ENCODE results near the gene RBM20.
"Not testable (repeated sequence)": the region's sequence is repeated elsewhere in the genome, so short reads cannot be mapped to it uniquely, and the experiment has no call there.

RBM20 gene

GRCh38 chr10:110865186-110865808, 221.2 kb downstream of the RBM20 start:
- H3K27ac ChIP-seq (ENCODE audit: low read length) = peak overlapping the region; percentile 6
- peaks cover 7% of the 10 kb centered on the region for H3K4me1 ChIP-seq (ENCODE audit: control insufficient read depth, insufficient read depth, low read length)
- H3K27me3 ChIP-seq (ENCODE audit: control insufficient read depth in 1 of 2, insufficient read depth in 2 of 2, low read length in 2 of 2) = no peaks in the 10 kb centered on the region
- no peak overlapping the region for H3K9ac ChIP-seq (ENCODE audit: low read length in 2 of 2)
- no peaks in the 10 kb centered on the region for H3K9me3 ChIP-seq (ENCODE audit: control insufficient read depth in 2 of 2, low read length in 2 of 2)
- H3K4me3 ChIP-seq (ENCODE audit: low read length in 2 of 2) = no peak overlapping the region
- H3K36me3 ChIP-seq (ENCODE audit: control insufficient read depth in 2 of 2, insufficient read depth in 2 of 2, low read length in 2 of 2) = no peaks in the 10 kb centered on the region

DNA sequence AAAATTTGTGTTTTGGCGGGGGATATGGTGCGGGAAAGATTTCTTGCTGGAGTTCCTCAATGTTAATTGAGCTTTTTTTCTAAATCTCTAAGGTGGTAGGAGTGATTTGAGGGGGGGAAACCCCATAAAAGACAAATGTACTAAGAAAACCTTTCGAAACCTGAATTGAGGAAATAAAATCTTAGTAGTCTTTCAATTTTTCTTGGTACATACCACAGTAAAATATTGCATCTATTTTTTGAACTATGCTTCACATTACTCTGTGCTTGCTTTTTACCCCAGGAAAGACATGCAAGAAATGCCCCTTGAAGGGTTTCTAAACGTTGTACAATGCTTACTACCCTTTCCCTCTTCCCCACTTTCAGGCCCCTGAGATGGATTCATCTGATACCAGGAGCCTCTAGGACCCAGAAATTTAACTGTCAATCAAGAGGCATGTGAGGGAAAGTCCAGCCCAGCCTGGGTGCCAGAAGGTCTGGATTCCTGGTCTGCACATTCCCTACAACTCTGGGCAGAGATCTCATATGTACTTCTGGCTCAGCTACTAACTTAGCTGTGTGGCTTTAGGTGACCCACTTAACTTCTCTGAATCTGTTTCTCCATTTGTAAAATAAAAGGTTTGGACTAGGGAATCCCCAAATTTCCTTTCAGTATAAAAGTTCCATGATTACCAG, 221.8 kb downstream of the RBM20 start:
- Histone ChIP-seq H3K36me3 (ENCODE audit: control insufficient read depth in 2 of 2, insufficient read depth in 2 of 2, low read length in 2 of 2) (no peaks in the 10 kb centered on the region), H3K4me3 (ENCODE audit: low read length in 2 of 2) (no peak overlapping the region), H3K27me3 (ENCODE audit: control insufficient read depth in 1 of 2, insufficient read depth in 2 of 2, low read length in 2 of 2) (no peaks in the 10 kb centered on the region), H3K27ac (ENCODE audit: low read length) (no peak overlapping the region), H3K9me3 (ENCODE audit: control insufficient read depth in 2 of 2, low read length in 2 of 2) (no peaks in the 10 kb centered on the region), H3K4me1 (ENCODE audit: control insufficient read depth, insufficient read depth, low read length) (peaks cover 11% of the 10 kb centered on the region), H3K9ac (ENCODE audit: low read length in 2 of 2) (no peak overlapping the region)

DNA sequence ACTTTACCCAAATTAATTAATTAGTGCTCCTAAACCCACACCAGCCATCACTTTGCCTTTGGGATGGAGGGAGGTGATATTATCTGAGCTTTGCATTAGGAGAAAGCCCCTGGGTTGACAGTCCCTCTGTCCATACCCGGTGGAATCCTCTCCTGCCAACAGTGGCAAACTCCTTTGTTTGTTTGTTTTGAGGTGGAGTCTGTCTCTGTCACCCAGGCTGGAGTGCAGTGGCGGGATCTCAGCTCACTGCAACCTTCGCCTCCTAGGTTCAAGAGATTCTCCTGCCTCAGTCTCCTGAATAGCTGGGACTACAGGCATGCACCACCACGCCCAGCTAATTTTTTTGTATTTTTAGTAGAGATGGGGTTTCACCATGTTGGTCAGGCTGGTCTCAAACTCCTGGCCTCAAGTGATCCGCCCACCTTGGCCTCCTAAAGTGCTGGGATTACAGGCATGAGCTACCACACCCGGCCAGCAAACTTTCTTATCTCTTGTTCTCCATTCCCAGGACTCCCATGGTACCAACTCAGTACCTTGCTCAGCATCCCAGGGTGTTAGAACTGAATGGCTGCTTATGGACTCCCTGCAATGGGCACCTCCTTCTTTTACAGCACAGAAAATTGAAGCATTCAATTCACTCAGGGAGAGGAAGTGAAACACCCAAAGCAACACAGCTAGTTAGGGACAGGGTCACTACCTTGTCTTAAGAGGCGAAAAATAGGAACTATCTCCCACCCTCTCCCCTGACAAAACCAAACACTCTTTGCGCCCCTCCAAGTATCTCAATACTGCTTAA, 223.1 kb downstream of the RBM20 start:
- not testable (repeated sequence) for H3K4me3 ChIP-seq (ENCODE audit: low read length in 2 of 2); H3K9ac ChIP-seq (ENCODE audit: low read length in 2 of 2); H3K9me3 ChIP-seq (ENCODE audit: control insufficient read depth in 2 of 2, low read length in 2 of 2); H3K36me3 ChIP-seq (ENCODE audit: control insufficient read depth in 2 of 2, insufficient read depth in 2 of 2, low read length in 2 of 2); H3K27me3 ChIP-seq (ENCODE audit: control insufficient read depth in 1 of 2, insufficient read depth in 2 of 2, low read length in 2 of 2); H3K27ac ChIP-seq (ENCODE audit: low read length)
- peaks cover 16% of the 10 kb centered on the region for H3K4me1 ChIP-seq (ENCODE audit: control insufficient read depth, insufficient read depth, low read length)

DNA sequence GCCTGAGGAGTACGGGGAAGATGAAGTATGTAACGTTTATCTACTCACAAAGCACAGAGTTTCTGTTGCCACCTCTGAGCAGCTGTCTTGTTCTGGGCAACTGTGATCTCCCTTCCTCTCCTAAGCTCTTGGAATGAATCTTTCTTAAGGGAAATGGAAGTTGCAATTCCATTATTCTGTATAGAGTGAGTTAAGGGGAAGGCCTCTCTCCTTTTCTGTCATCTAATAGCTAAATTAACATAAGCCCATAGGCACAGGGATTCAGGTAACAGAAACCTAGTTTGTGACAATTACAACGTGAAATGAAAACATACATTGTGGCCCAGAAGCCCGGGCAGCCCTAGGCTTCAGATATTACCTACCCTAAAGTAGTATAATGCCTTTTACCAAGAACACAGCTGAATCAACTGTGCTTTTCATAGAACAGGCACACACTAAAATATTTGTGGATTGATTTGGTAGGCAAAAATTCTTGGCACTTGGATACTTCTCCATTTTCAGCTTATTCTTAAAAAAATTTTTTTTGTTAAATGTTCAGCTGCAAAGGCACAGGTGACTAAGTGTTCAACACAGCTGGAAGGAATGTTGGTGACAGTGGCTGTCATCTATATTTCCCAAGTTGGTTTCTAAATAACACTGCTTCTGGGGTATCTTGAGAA, 223.8 kb downstream of the RBM20 start:
- peaks cover 16% of the 10 kb centered on the region for H3K4me1 ChIP-seq (ENCODE audit: control insufficient read depth, insufficient read depth, low read length)
- no peak overlapping the region for H3K27ac ChIP-seq (ENCODE audit: low read length)
- no peak overlapping the region for H3K9ac ChIP-seq (ENCODE audit: low read length in 2 of 2)

DNA sequence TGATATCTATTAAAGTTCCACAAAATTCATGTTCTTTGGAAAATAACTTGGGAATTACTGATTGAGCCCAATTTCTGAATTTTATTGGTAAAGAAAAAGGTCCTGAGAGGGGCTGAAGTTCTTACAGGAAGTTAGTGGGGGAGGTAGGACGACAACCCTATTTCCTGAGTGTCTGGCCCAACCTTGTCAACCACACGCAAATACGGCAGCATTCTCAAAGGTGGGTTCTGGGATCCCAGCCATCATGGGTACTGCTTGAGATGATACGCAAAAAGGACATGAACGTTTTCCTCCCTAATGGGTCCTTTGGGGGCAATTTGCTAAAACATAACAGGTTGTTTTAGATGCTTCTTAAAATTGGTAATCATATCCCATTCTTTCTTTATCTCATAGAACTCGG, 224.8 kb downstream of the RBM20 start:
- Histone ChIP-seq H3K9me3 (ENCODE audit: control insufficient read depth in 2 of 2, low read length in 2 of 2) (no peaks in the 10 kb centered on the region), H3K4me3 (ENCODE audit: low read length in 2 of 2) (no peak overlapping the region), H3K4me1 (ENCODE audit: control insufficient read depth, insufficient read depth, low read length) (peaks cover 17% of the 10 kb centered on the region), H3K27ac (ENCODE audit: low read length) (no peak overlapping the region), H3K9ac (ENCODE audit: low read length in 2 of 2) (no peak overlapping the region), H3K27me3 (ENCODE audit: control insufficient read depth in 1 of 2, insufficient read depth in 2 of 2, low read length in 2 of 2) (no peaks in the 10 kb centered on the region), H3K36me3 (ENCODE audit: control insufficient read depth in 2 of 2, insufficient read depth in 2 of 2, low read length in 2 of 2) (no peaks in the 10 kb centered on the region)

More for the DNA sequence above, 223.8 kb downstream of the RBM20 start:
- no peaks in the 10 kb centered on the region for H3K9me3 ChIP-seq (ENCODE audit: control insufficient read depth in 2 of 2, low read length in 2 of 2)
- no peaks in the 10 kb centered on the region for H3K27me3 ChIP-seq (ENCODE audit: control insufficient read depth in 1 of 2, insufficient read depth in 2 of 2, low read length in 2 of 2)
- H3K4me3 ChIP-seq (ENCODE audit: low read length in 2 of 2) = no peak overlapping the region
- H3K36me3 ChIP-seq (ENCODE audit: control insufficient read depth in 2 of 2, insufficient read depth in 2 of 2, low read length in 2 of 2) = no peaks in the 10 kb centered on the region

DNA sequence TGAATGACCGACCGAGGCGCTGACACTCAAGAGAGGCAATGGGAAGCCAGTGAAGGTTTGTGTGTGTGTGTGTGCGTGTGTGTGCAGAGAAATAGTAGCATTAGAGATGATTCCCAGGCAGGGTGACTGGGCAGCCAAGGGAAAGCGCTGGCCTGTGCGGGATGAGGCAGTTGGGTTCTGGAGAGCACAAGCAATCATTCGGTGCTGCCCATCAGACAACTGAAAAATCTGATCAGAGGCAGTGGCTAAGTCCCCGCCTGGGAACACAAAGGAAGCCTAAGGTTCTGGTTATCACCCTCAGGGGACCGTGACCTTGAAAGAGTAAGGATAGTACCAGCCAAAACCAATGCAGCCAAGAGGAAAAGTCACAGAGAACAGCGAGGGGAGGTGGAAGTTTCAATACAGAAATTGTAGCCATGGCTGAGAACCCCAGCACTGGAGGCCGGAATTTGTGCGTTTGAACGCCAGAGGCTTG, 226.7 kb downstream of the RBM20 start:
- H3K4me3 ChIP-seq (ENCODE audit: low read length in 2 of 2) = peak overlapping the region; percentile 69 to 83
- peak overlapping the region; percentile 87 for H3K27ac ChIP-seq (ENCODE audit: low read length)
- H3K36me3 ChIP-seq (ENCODE audit: control insufficient read depth in 2 of 2, insufficient read depth in 2 of 2, low read length in 2 of 2) = peaks cover 0 to under 1% of the 10 kb centered on the region in 2 donors
- H3K9ac ChIP-seq (ENCODE audit: low read length in 2 of 2) = peak overlapping the region; percentile 77 to 86
- no peaks in the 10 kb centered on the region for H3K27me3 ChIP-seq (ENCODE audit: control insufficient read depth in 1 of 2, insufficient read depth in 2 of 2, low read length in 2 of 2)
- peaks cover 14% of the 10 kb centered on the region for H3K4me1 ChIP-seq (ENCODE audit: control insufficient read depth, insufficient read depth, low read length)
- H3K9me3 ChIP-seq (ENCODE audit: control insufficient read depth in 2 of 2, low read length in 2 of 2) = no peaks in the 10 kb centered on the region

DNA sequence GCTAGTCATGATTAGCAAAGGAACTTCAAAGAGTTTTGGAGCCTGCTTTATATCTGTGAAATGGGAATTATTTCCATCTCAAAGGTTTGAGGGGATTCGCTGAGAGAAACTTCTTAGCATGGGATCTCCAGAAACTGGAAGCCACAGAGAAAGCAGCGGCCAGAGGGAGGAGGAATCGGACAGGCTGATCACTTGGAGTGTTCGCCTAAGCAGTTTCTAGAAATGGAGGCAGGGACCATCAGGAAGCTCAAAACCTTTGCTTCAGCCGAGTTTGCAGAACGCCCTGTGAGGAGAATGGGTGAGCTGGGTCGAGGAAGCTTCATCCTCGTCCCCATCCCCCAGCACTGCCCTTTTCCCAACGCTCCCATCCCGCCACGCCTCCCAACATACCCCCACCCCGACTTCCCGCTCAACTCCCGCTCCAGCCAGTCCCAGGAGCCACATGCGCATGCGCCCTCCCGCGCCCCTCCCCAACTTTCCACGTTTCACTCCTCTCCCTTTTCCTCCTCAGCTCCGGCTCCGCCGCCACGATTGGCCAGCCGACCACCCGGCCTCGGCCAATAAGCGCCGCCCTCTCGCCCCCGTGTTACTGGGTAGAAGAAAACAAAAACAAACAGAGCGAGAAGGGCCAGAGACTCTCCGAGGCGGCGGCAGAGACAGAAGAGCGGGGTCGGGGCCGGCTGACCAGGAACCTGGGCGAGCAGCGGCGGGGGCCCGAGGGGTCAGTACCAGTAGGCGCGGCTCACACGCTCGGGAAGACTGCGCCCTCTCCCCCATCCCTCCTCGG, 227.4 kb downstream of the RBM20 start, which contains the start of gene PDCD4:
PDCD4 (plus strand) TSS at position 631 of the 787 bp plus-strand sequence. CDS start 4,100 bp downstream, outside the sequence.
- H3K36me3 ChIP-seq (ENCODE audit: control insufficient read depth in 2 of 2, insufficient read depth in 2 of 2, low read length in 2 of 2) = peaks cover 0 to 3% of the 10 kb centered on the region in 2 donors
- H3K9ac ChIP-seq (ENCODE audit: low read length in 2 of 2) = peak within 1 kb of the TSS; percentile 77 to 86
- peaks cover 12% of the 10 kb centered on the region for H3K4me1 ChIP-seq (ENCODE audit: control insufficient read depth, insufficient read depth, low read length)

GRCh38 chr10:110872145-110872983, 228.2 kb downstream of the RBM20 start:
- H3K9me3 ChIP-seq (ENCODE audit: control insufficient read depth in 2 of 2, low read length in 2 of 2) = no peaks in the 10 kb centered on the region
- peak overlapping the region; percentile 87 for H3K27ac ChIP-seq (ENCODE audit: low read length)
- H3K36me3 ChIP-seq (ENCODE audit: control insufficient read depth in 2 of 2, insufficient read depth in 2 of 2, low read length in 2 of 2) = peaks cover 0 to 3% of the 10 kb centered on the region in 2 donors
- peak overlapping the region; percentile 55 to 77 for H3K9ac ChIP-seq (ENCODE audit: low read length in 2 of 2)
- no peaks in the 10 kb centered on the region for H3K27me3 ChIP-seq (ENCODE audit: control insufficient read depth in 1 of 2, insufficient read depth in 2 of 2, low read length in 2 of 2)
- H3K4me1 ChIP-seq (ENCODE audit: control insufficient read depth, insufficient read depth, low read length) = peaks cover 12% of the 10 kb centered on the region
- H3K4me3 ChIP-seq (ENCODE audit: low read length in 2 of 2) = peak overlapping the region; percentile 68 to 83

More for the DNA sequence above, 227.4 kb downstream of the RBM20 start, which contains the start of gene PDCD4:
- H3K4me3 ChIP-seq (ENCODE audit: low read length in 2 of 2) = peak within 1 kb of the TSS; percentile 69 to 83
- no peaks in the 10 kb centered on the region for H3K27me3 ChIP-seq (ENCODE audit: control insufficient read depth in 1 of 2, insufficient read depth in 2 of 2, low read length in 2 of 2)
- H3K27ac ChIP-seq (ENCODE audit: low read length) = peak within 1 kb of the TSS; percentile 87
- no peaks in the 10 kb centered on the region for H3K9me3 ChIP-seq (ENCODE audit: control insufficient read depth in 2 of 2, low read length in 2 of 2)
